GM12892 (cell line): Measurements from ENCODE around the gene VPS11.
"Not testable (repeated sequence)": the region's sequence is repeated elsewhere in the genome, so short reads cannot be mapped to it uniquely, and the experiment has no call there.

ENCODE experiments used
- DNase-seq: peaks from one replicate; pipeline ENCODE4 v3.0.0; 2011; ENCODE audit not compliant: insufficient read length
- FAIRE-seq: peaks from 2 replicates; lab custom pipeline; 2011; peaks lifted over from hg19 to GRCh38; lab: Jason Lieb, UNC
- POLR2A ChIP-seq: IDR thresholded peaks from 2 replicates; pipeline ENCODE4 v1.6.1; 2011; ENCODE audit warnings: low read depth, low read length, control low read depth
- POLR2AphosphoS5 ChIP-seq: IDR thresholded peaks from 2 replicates; pipeline ENCODE4 v1.6.1; 2011; ENCODE audit warnings: low read depth, low read length, control low read depth
- TAF1 ChIP-seq: IDR thresholded peaks from 2 replicates; pipeline ENCODE4 v1.6.1; 2011; ENCODE audit warnings: low read depth, mild to moderate bottlenecking, control low read depth, low read length, borderline replicate concordance

The VPS11 gene

GRCh38 chr11:119101759-119102423 is 34.3 kb downstream of the VPS11 start, which contains the start of gene DPAGT1:
Gene DPAGT1 (minus strand): TSS chr11:119101853. CDS start chr11:119101655, 198 bp downstream.
- TF ChIP-seq TAF1 (peak; percentile 86), POLR2AphosphoS5 (no peak)
- FAIRE-seq, result peak; percentile 99
- DNase-seq, result no peak

GRCh38 chr11:119103161-119103664 is 35.6 kb downstream of the VPS11 start:
- FAIRE-seq, result not testable (repeated sequence)

GRCh38 chr11:119103793-119104192 is 36.2 kb downstream of the VPS11 start:
- DNase-seq (no peak), FAIRE-seq (no peak)
- no peak for TF ChIP-seq POLR2A
- no peak for TF ChIP-seq TAF1
- TF ChIP-seq POLR2AphosphoS5, result no peak

More at GRCh38 chr11:119103161-119103664, 35.6 kb downstream of the VPS11 start:
- not testable (repeated sequence) for DNase-seq

GRCh38 chr11:119106564-119107537 is 39.2 kb downstream of the VPS11 start, which contains the start of gene C2CD2L:
Gene C2CD2L (plus strand): TSS chr11:119107344. CDS start chr11:119107742, 398 bp downstream.
- peak; percentile 98 for DNase-seq
- FAIRE-seq, result peak; percentile 99

GRCh38 chr11:119107538-119108145 is 40.0 kb downstream of the VPS11 start:
- TF ChIP-seq TAF1 (no peak), POLR2A (no peak), POLR2AphosphoS5 (no peak)
- FAIRE-seq (peak; percentile 83), DNase-seq (no peak)

More at GRCh38 chr11:119106564-119107537, 39.2 kb downstream of the VPS11 start, which contains the start of gene C2CD2L:
- peak; percentile 64; the same call in 1 of the 2 replicates for TF ChIP-seq POLR2AphosphoS5
- TF ChIP-seq TAF1, result no peak
- peak; percentile 77 for TF ChIP-seq POLR2A

GRCh38 chr11:119108146-119108856 is 40.7 kb downstream of the VPS11 start:
- no peak for TF ChIP-seq TAF1
- no peak for TF ChIP-seq POLR2A
- no peak for TF ChIP-seq POLR2AphosphoS5
- FAIRE-seq (peak; percentile 97), DNase-seq (no peak)

- FAIRE-seq, result no peak
- TF ChIP-seq TAF1, result no peak
- no peak for TF ChIP-seq POLR2A
- no peak for TF ChIP-seq POLR2AphosphoS5
- DNase-seq, result no peak
Measured at GRCh38 chr11:119108857-119109221, 41.2 kb downstream of the VPS11 start.

GRCh38 chr11:119109843-119110242 is 42.2 kb downstream of the VPS11 start:
- TF ChIP-seq POLR2A (no peak), TAF1 (no peak), POLR2AphosphoS5 (no peak)
- DNase-seq (no peak), FAIRE-seq (no peak)

GRCh38 chr11:119110439-119110838 is 42.8 kb downstream of the VPS11 start:
- TF ChIP-seq POLR2AphosphoS5 (no peak), POLR2A (no peak), TAF1 (no peak)
- FAIRE-seq, result no peak

GRCh38 chr11:119111361-119111925 is 43.8 kb downstream of the VPS11 start:
- DNase-seq (no peak), FAIRE-seq (no peak)
- TF ChIP-seq POLR2AphosphoS5 (no peak), TAF1 (no peak), POLR2A (no peak)

More at GRCh38 chr11:119110439-119110838, 42.8 kb downstream of the VPS11 start:
- no peak for DNase-seq
